Measurements from ENCODE around the gene PRDX2. TPM values are rescaled to one million over a fixed set of nuclear protein-coding genes. Genes with fewer than 3 reads are reported as not detected.

The PRDX2 gene
- total RNA-seq, 6 experiments from 2014 or later, result 214 to 269 (median 229) TPM

DNA sequence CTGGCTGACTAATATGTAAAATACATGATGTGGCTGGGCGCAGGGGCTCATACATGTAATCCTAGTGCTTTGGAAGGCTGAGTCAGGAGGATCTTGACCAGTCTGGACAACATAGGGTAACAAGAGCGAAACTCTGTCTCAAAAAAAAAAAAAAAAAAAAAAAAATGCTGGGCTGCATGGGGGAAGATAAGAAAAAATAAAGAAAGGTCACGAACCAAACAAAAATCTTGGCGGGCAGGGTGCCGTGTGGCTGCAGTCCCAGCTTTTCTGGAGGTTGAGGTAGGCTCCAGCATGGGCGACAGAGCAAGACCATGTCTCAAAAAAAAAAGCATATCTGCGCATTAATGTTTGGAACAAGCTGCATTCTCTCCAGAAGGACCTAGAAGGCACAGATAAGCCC is 13.5 kb upstream of the PRDX2 start:
- TF ChIP-seq CTCF (IDR thresholded peaks at IDR 0.05), result no peak
- no peak overlapping the region for H3K27ac Mint-ChIP-seq
- H3K4me1 Mint-ChIP-seq (ENCODE audit: low read depth), result no peaks in the 10 kb centered on the region
- peaks cover 2% of the 10 kb centered on the region; the same call in 1 of the 2 replicates for H3K27me3 Mint-ChIP-seq (ENCODE audit: insufficient read depth)
- no peaks in the 10 kb centered on the region for H3K9me3 Mint-ChIP-seq
- no peak for DNase-seq
- peaks cover 16% of the 10 kb centered on the region; the same call in 1 of the 2 replicates for H3K36me3 Mint-ChIP-seq (ENCODE audit: low read depth)
- H3K4me3 Mint-ChIP-seq, result no peak overlapping the region

DNA sequence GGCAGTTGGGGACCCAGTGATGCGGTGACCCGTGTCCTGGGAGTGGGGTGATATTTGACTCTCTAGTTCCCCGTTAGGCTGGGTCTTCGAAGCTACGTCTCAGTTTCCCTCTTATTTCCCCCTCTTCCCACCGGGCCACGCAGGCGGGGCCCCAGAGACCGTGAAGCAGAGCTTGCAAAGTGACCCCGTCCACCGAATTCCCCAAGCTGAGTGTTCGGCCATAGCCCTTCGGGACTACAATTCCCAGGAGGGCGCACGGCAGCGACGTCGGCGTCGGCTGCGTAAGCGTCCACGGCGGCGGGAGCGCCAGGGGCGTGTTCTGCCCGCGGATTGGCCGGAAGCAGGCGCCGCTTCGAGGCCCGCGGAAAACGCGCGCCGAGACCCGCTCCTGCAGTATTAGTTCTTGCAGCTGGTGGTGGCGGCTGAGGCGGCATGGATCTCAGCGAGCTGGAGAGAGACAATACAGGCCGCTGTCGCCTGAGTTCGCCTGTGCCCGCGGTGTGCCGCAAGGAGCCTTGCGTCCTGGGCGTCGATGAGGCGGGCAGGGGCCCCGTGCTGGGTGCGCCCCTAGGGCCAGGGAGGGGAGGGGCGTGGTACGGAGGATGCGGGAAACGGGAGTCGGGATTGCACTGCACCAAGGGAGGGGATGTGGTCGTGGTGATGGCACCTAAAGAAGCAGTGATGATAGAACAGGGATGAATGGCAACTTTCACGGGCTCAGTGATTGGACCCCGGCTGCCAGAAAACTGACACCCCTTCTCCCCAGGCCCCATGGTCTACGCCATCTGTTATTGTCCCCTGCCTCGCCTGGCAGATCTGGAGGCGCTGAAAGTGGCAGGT is 4.9 kb upstream of the PRDX2 start, which contains the start of gene RNASEH2A:
RNASEH2A (plus strand) TSS at position 343 of the 840 bp plus-strand sequence; CDS start at position 433, 90 bp downstream.
- TF ChIP-seq CTCF (IDR thresholded peaks at IDR 0.05), result no peak
- H3K9me3 Mint-ChIP-seq, result no peaks in the 10 kb centered on the region
- H3K36me3 Mint-ChIP-seq (ENCODE audit: low read depth), result peaks cover 5% of the 10 kb centered on the region; the same call in 1 of the 2 replicates
- H3K27me3 Mint-ChIP-seq (ENCODE audit: insufficient read depth), result no peaks in the 10 kb centered on the region
- H3K27ac Mint-ChIP-seq, result peak within 1 kb of the TSS; percentile 80
- peak within 1 kb of the TSS; percentile 98 for H3K4me3 Mint-ChIP-seq
- peaks cover 19% of the 10 kb centered on the region for H3K4me1 Mint-ChIP-seq (ENCODE audit: low read depth)
- DNase-seq, result peak; percentile 85

- peaks cover 5% of the 10 kb centered on the region; the same call in 1 of the 2 replicates for H3K36me3 Mint-ChIP-seq (ENCODE audit: low read depth)
- no peak for DNase-seq
- no peak overlapping the region for H3K27ac Mint-ChIP-seq
- no peak overlapping the region for H3K4me3 Mint-ChIP-seq
- TF ChIP-seq CTCF (IDR thresholded peaks at IDR 0.05), result no peak
- H3K27me3 Mint-ChIP-seq (ENCODE audit: insufficient read depth), result no peaks in the 10 kb centered on the region
- no peaks in the 10 kb centered on the region for H3K9me3 Mint-ChIP-seq
- H3K4me1 Mint-ChIP-seq (ENCODE audit: low read depth), result peaks cover 28% of the 10 kb centered on the region
These were observed 2.5 kb upstream of the PRDX2 start for GRCh38 chr19:12804051-12804450.

DNA sequence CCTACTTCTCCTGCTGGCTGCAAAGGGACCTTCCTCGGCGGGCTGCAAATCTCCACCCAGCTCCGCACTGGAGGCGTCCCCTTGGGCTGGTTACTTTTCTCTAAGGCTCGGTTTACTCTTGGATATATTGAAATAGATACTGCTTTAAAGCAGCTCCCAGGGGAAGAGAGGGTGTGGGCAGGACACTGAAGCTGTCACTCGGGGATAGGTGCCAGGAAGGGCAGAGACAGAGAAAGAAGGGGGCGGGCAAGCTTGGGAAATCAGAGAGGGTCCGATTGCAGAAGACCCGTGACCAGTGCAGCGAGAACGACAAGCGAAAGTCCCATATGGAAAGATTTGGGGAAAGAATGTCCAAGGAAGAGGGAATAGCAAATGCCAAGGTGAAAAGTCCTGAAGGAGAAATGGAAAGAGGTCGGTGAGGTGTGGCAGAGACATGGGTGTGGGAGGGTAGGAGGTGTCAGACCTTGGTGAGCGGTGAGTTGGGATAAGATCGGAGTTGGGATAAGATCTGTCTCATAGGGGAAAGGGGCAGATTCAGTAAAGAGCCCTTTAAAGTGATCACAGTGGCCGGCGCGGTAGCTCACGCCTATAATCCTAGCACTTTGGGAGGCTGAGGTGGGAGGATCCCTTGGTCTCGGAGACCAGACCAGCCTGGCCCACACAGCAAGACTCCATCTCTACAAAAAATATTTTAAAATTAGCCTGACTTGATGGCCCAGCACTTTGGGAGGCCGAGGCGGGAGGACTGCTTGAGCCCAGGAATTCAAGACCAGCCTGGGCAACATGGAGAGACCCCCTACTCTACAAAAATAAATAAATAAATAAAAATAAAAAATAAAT is 887 bp upstream of the PRDX2 start:
- Mint-ChIP-seq H3K36me3 (ENCODE audit: low read depth) (no peaks in the 10 kb centered on the region), H3K4me1 (ENCODE audit: low read depth) (peaks cover 28% of the 10 kb centered on the region), H3K27ac (no peak overlapping the region), H3K27me3 (ENCODE audit: insufficient read depth) (no peaks in the 10 kb centered on the region; the same call in 1 of the 2 replicates), H3K4me3 (peak overlapping the region; percentile 90), H3K9me3 (no peaks in the 10 kb centered on the region)
- TF ChIP-seq CTCF (IDR thresholded peaks at IDR 0.05), result 0 out of 2 replicates have a peak, but pooled peaks have one; percentile 9
- DNase-seq, result no peak

- no peaks in the 10 kb centered on the region for H3K9me3 Mint-ChIP-seq
- peak overlapping the region; percentile 38; the same call in 1 of the 2 replicates for H3K27ac Mint-ChIP-seq
- no peak for DNase-seq
- TF ChIP-seq CTCF (IDR thresholded peaks at IDR 0.05), result no peak
- peak overlapping the region; percentile 90 for H3K4me3 Mint-ChIP-seq
- H3K4me1 Mint-ChIP-seq (ENCODE audit: low read depth), result peaks cover 26% of the 10 kb centered on the region
- peaks cover 5% of the 10 kb centered on the region; the same call in 1 of the 2 replicates for H3K27me3 Mint-ChIP-seq (ENCODE audit: insufficient read depth)
- H3K36me3 Mint-ChIP-seq (ENCODE audit: low read depth), result no peaks in the 10 kb centered on the region
These were observed 606 bp downstream of the PRDX2 start for GRCh38 chr19:12800923-12801465.
